ENCODE results near the gene CAT.

- TF ChIP-seq, protein P1, sequence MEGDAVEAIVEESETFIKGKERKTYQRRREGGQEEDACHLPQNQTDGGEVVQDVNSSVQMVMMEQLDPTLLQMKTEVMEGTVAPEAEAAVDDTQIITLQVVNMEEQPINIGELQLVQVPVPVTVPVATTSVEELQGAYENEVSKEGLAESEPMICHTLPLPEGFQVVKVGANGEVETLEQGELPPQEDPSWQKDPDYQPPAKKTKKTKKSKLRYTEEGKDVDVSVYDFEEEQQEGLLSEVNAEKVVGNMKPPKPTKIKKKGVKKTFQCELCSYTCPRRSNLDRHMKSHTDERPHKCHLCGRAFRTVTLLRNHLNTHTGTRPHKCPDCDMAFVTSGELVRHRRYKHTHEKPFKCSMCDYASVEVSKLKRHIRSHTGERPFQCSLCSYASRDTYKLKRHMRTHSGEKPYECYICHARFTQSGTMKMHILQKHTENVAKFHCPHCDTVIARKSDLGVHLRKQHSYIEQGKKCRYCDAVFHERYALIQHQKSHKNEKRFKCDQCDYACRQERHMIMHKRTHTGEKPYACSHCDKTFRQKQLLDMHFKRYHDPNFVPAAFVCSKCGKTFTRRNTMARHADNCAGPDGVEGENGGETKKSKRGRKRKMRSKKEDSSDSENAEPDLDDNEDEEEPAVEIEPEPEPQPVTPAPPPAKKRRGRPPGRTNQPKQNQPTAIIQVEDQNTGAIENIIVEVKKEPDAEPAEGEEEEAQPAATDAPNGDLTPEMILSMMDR (conservative IDR thresholded peaks at IDR 0.05; ENCODE audit: low read length) = no peak
- TF ChIP-seq EZH2phosphoT487 (IDR thresholded peaks at IDR 0.05; ENCODE audit: borderline replicate concordance) = no peak
These were observed 8.3 kb downstream of the CAT start for GRCh38 chr11:34447044-34447443.
